ENCODE results near the gene TERT. TPM values are rescaled to one million over a fixed set of nuclear protein-coding genes. Genes with fewer than 3 reads are reported as not detected.

TERT gene
- total and polyA plus RNA-seq, 2 of the 4 experiments (the other 2 are of a cell fraction): not detected

DNA sequence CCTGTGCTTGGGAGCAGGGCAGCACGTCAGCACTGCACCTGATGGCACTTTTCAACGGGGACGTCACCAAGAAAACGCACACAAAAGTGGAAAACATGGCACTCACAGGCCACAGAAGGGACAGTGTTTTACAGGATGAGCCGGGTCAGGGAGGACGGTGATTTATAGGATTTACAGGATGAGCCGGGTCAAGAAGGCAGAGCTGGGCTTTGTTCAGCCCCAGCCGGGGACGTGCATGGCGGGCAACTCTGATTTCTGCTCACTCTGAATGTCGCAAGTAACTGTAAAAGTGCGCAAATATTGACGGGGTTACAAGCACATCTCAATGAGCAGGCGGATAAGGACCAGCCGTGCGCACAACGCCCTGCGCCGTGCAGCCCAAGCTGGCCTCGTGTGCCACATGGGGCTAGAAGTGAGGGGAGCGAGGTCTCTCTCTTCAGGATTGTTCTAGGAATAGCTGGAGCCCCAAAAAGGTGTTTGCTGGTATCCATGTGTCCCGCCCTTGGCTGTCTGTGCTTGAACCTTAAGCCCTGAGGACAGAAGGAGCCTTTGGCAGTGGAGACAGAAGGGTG is 53.3 kb downstream of the TERT start:
- Histone ChIP-seq H3K79me1 (ENCODE audit: low read depth in 1 of 2, low read length in 2 of 2) (no peaks in the 10 kb centered on the region), H3K4me1 (ENCODE audit: control insufficient read depth, insufficient read depth, low read length) (no peaks in the 10 kb centered on the region), H3K4ac (ENCODE audit: low read depth, low read length) (no peak overlapping the region), H3K36me3 (ENCODE audit: control insufficient read depth, insufficient read depth, low read length) (no peaks in the 10 kb centered on the region), H2BK15ac (ENCODE audit: low read depth, low read length) (no peak overlapping the region), H3K9ac (ENCODE audit: low read depth, low read length) (no peak overlapping the region), H3K18ac (ENCODE audit: low read depth, low read length) (no peak overlapping the region), H2BK5ac (ENCODE audit: low read depth, low read length, poor library complexity, severe bottlenecking) (no peak overlapping the region), H3K4me3 (ENCODE audit: insufficient read depth, low read depth, low read length) (no peak overlapping the region), H2BK20ac (ENCODE audit: low read depth, low read length) (no peak overlapping the region), H3K9me3 (ENCODE audit: control insufficient read depth, insufficient read depth, low read length) (peaks cover under 1% of the 10 kb centered on the region; the same call in 1 of the 2 replicates), H4K5ac (ENCODE audit: low read depth, low read length) (no peak overlapping the region), H2BK120ac (ENCODE audit: low read depth, low read length) (no peak overlapping the region), H3K56ac (ENCODE audit: extremely low read depth, insufficient read depth, low read length) (no peak overlapping the region), H3K27ac (ENCODE audit: insufficient read depth, low read length) (no peak overlapping the region), H2AFZ (replicated peaks; ENCODE audit: low read length, poor library complexity) (no peak overlapping the region), H4K91ac (ENCODE audit: insufficient read depth, low read depth, low read length) (no peak overlapping the region), H4K8ac (ENCODE audit: low read depth in 2 of 2, low read length in 2 of 2) (no peak overlapping the region), H3K27me3 (ENCODE audit: control insufficient read depth, insufficient read depth, low read length) (peaks cover 2% of the 10 kb centered on the region; the same call in 1 of the 2 replicates), H3K14ac (replicated peaks; ENCODE audit: low read depth, low read length) (no peak overlapping the region), H3K4me2 (ENCODE audit: low read depth, low read length) (no peak overlapping the region), H3K23ac (ENCODE audit: low read depth, low read length) (no peak overlapping the region), H2AK5ac (ENCODE audit: low read depth, low read length) (no peak overlapping the region), H4K20me1 (ENCODE audit: insufficient read depth, low read length) (no peaks in the 10 kb centered on the region), H2AK9ac (replicated peaks; ENCODE audit: low read depth, low read length, poor library complexity) (no peak overlapping the region), H3K9me1 (ENCODE audit: insufficient read depth, low read length) (no peaks in the 10 kb centered on the region)
- in situ Hi-C loops (cut with MboI; ENCODE audit: low sequenced_read_pairs): no loop called here
- intact Hi-C loops (cut with micrococcal nuclease): no loop called here
- DNase-seq (no peak), ATAC-seq (ENCODE audit: low read depth) (no peak)
- WGBS, 2 experiments (ENCODE audit: extremely low coverage in 2 of 2, insufficient read length in 1 of 2): 58% methylated on average over 14 of the region's 22 CpGs; no CpG with 5 or more reads in 1 of the 2 experiments
- no peak for TF ChIP-seq NFE2L2 (IDR thresholded peaks at IDR 0.05; ENCODE audit: low read depth, low read length)
- TF ChIP-seq, protein P1, sequence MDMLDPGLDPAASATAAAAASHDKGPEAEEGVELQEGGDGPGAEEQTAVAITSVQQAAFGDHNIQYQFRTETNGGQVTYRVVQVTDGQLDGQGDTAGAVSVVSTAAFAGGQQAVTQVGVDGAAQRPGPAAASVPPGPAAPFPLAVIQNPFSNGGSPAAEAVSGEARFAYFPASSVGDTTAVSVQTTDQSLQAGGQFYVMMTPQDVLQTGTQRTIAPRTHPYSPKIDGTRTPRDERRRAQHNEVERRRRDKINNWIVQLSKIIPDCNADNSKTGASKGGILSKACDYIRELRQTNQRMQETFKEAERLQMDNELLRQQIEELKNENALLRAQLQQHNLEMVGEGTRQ (IDR thresholded peaks at IDR 0.05; ENCODE audit: low read depth, low read length): no peak
- no peak for TF ChIP-seq RCOR1 (IDR thresholded peaks at IDR 0.05; ENCODE audit: insufficient replicate concordance, low read length)
- TF ChIP-seq FOS (IDR thresholded peaks at IDR 0.05; ENCODE audit: low read depth, low read length): no peak
- no peak for TF ChIP-seq MXI1 (IDR thresholded peaks at IDR 0.05; ENCODE audit: borderline replicate concordance, low read depth, low read length)
- TF ChIP-seq, protein P2, sequence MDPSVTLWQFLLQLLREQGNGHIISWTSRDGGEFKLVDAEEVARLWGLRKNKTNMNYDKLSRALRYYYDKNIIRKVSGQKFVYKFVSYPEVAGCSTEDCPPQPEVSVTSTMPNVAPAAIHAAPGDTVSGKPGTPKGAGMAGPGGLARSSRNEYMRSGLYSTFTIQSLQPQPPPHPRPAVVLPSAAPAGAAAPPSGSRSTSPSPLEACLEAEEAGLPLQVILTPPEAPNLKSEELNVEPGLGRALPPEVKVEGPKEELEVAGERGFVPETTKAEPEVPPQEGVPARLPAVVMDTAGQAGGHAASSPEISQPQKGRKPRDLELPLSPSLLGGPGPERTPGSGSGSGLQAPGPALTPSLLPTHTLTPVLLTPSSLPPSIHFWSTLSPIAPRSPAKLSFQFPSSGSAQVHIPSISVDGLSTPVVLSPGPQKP (IDR thresholded peaks at IDR 0.05; ENCODE audit: borderline replicate concordance, low read depth, low read length): no peak
- no peak for TF ChIP-seq RFX5 (IDR thresholded peaks at IDR 0.05; ENCODE audit: low read depth, low read length)
- no peak for TF ChIP-seq POLR2A (IDR thresholded peaks at IDR 0.05; ENCODE audit: low read depth, low read length)
- TF ChIP-seq, protein P3, sequence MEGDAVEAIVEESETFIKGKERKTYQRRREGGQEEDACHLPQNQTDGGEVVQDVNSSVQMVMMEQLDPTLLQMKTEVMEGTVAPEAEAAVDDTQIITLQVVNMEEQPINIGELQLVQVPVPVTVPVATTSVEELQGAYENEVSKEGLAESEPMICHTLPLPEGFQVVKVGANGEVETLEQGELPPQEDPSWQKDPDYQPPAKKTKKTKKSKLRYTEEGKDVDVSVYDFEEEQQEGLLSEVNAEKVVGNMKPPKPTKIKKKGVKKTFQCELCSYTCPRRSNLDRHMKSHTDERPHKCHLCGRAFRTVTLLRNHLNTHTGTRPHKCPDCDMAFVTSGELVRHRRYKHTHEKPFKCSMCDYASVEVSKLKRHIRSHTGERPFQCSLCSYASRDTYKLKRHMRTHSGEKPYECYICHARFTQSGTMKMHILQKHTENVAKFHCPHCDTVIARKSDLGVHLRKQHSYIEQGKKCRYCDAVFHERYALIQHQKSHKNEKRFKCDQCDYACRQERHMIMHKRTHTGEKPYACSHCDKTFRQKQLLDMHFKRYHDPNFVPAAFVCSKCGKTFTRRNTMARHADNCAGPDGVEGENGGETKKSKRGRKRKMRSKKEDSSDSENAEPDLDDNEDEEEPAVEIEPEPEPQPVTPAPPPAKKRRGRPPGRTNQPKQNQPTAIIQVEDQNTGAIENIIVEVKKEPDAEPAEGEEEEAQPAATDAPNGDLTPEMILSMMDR (conservative IDR thresholded peaks at IDR 0.05; ENCODE audit: low read depth, low read length): no peak
- no peak for TF ChIP-seq CEBPB (IDR thresholded peaks at IDR 0.05; ENCODE audit: low read depth, low read length)
- no peak for TF ChIP-seq BHLHE40 (IDR thresholded peaks at IDR 0.05; ENCODE audit: low read depth, low read length)
- TF ChIP-seq MAZ (IDR thresholded peaks at IDR 0.05; ENCODE audit: borderline replicate concordance, low read depth, low read length): no peak
- no TSS peak for BruUV-seq (replicated peaks)
- ChIA-PET CTCF (no interaction called here), POLR2A (ENCODE audit: unreplicated experiment) (no interaction called here)
- dilution Hi-C loops (cut with HindIII; ENCODE audit: low sequenced_read_pairs, unreplicated experiment): no loop called here
